ENCODE measurements around the gene SLC16A4. TPM values are rescaled to one million over a fixed set of nuclear protein-coding genes. Genes with fewer than 3 reads are reported as not detected.
A peak's percentile ranks its signal among the peaks of the same experiment; 100 is the strongest.
"Not testable (repeated sequence)": the region's sequence is repeated elsewhere in the genome, so short reads cannot be mapped to it uniquely, and the experiment has no call there.

SLC16A4 gene
- total RNA-seq, 1 donor from 2014 or later, result 1.2 TPM

DNA sequence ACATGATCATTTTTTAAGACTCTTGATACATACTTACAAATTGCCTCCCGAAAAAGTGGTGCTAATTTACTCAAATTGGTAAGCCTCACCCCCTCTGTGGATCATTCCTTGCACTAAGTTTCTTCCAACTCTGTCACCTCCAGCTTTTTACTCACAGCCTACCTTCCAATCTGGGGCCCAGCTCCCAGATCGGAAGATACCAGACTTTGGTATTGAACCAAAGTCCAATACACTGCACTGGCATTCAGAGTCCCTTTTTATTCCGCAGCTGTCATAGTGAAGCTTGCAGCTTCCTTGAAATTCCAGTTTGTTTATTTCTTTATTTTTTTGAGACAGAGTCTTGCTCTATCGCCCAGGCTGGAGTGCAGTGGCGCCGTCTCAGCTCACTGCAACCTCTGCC, 18.5 kb upstream of the SLC16A4 start:
- DNase-seq (ENCODE audit: extremely low read depth, low read depth, low spot score), result no peak

DNA sequence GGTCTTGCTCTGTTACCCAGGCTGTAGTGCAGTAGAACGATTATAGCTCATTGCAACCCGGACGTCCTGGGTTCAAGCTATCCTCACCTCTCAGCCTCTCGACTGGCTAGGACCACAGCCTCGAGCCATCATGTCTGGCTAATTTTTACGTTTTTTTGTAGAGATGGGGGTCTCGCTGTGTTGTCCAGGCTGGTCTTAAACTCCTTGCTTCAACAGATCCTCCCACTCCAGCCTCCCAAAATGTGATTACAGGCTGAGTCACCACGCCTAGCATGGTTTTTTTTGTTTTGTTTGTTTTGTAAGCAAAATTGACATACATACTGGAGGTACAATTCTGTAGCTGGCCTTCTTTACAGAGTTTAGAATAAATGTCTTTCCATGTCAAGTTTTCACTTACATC, 17.7 kb upstream of the SLC16A4 start:
- no peak for DNase-seq (ENCODE audit: extremely low read depth, low read depth, low spot score)

DNA sequence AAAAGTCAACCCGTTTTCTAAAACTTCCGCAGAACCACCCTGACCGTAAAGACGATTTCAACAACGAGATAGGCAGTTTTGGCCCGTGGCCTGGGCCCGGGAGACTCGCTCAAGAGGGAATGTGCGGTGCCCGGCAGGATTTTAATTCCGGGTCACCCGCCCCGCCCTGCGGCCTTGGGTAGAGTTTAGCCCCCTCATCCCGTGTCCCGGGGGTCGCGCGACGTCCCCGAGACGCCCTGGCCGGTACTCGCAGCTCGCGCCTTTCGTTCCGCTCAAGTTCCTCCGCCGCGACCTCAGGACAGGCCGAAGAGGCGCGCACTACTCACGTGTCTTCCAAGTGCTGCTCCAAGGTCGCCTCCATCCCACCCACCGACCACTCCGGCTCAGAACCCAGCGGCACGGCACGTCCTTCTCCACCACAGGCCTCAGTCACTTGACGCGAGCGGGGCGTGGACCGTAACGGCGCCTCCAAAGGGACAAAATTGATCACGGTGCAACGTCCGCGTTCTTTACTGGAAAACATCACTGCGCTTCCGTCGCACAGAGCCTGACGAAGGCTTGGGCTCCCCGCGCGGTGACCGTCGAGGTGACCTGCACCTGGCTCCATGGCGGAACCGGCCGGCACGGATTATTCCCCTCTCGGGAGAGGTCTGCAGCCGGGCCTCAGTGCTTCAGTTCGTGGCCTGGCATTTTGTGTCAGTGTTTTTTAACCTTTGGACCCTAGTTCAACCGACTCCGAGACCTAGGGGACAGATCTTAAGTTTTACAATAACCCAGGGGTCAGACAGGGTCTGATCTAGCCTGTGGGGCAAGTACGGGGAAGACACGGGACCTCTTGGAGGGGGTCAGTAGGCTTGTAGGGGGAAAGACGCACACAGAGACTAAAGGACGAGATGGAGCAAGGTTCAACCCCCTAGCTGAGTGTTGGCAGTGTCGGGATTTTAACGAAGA, 16.7 kb upstream of the SLC16A4 start, which contains the start of gene LAMTOR5:
Gene LAMTOR5 (minus strand): TSS at position 435 of the 951 bp plus-strand sequence. CDS start 74 bp downstream, at position 361.
- DNase-seq (ENCODE audit: extremely low read depth, low read depth, low spot score), result peak; percentile 63

DNA sequence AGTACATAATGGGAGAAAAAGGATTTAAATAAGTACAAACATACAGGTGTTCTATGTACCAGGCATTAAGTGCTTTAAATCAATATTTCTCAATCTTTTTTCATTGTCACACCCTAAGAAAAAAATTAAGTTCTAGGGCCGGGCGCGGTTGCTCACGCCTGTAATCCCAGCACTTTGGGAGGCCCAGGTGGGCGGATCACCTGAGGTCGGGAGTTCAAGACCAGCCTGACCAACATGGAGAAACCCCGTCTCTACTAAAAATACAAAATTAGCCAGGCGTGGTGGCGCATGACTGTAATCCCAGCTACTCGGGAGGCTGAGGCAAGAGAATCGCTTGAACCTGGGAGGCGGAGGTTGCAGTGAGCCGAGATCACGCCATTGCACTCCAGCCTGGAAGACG, 15.6 kb upstream of the SLC16A4 start:
- DNase-seq (ENCODE audit: extremely low read depth, low read depth, low spot score), result not testable (repeated sequence)

DNA sequence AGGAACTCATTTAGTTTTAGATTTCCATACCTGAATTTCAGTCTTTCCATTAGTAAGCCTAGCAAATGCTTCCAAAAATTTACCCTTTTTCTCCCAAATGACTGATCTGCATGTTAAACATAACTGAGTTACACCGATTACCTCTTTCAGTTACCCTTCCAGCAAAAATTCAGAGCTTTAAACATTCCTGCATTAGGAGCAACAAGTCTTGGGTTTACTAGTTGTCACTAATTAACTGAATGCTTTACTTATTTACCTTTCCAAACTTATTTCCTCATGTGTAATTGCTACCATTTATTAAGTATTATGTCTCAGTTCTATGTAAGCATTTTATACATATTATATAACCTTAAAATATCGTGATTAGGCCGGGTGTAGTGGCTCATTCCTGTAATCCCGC, 13.6 kb upstream of the SLC16A4 start:
- DNase-seq (ENCODE audit: extremely low read depth, low read depth, low spot score), result no peak

DNA sequence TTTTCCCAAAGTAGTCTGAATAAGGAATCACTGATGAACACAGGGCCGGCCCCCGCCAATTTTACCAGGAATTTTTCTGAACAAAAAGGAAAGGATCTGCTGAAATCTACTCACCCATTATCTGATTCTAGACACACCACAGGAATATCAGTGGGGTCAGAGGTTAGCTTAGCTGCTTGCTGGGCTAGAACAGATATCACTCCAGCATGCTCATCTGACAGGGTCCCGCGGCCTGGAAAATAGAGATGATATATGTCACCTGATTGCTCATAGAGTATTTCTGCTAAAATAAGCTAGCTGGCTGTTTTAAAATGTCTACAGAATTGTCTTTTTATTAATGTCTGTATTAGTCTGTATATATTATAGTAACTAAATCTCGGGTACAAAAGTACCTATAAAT, 13.0 kb upstream of the SLC16A4 start:
- DNase-seq (ENCODE audit: extremely low read depth, low read depth, low spot score), result no peak

- DNase-seq (ENCODE audit: extremely low read depth, low read depth, low spot score), result not testable (repeated sequence)
These were observed 5.6 kb upstream of the SLC16A4 start for GRCh38 chr1:110396259-110396958.

DNA sequence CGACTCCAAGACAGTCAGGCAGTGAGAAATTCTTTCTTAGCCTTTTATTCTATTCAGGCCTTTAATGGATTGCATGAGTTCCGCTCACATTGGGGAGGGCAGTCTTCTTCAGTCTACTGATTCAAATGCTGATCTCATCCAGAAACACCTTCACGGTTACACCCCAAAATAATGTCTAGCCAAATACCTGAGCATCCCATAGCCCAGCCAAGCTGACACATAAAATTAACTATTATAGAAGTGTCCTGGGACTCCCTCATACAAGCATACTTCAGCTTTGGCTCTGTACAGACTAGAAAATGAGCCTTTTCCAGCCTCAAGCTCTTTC, 3.6 kb upstream of the SLC16A4 start:
- DNase-seq (ENCODE audit: extremely low read depth, low read depth, low spot score), result no peak

DNA sequence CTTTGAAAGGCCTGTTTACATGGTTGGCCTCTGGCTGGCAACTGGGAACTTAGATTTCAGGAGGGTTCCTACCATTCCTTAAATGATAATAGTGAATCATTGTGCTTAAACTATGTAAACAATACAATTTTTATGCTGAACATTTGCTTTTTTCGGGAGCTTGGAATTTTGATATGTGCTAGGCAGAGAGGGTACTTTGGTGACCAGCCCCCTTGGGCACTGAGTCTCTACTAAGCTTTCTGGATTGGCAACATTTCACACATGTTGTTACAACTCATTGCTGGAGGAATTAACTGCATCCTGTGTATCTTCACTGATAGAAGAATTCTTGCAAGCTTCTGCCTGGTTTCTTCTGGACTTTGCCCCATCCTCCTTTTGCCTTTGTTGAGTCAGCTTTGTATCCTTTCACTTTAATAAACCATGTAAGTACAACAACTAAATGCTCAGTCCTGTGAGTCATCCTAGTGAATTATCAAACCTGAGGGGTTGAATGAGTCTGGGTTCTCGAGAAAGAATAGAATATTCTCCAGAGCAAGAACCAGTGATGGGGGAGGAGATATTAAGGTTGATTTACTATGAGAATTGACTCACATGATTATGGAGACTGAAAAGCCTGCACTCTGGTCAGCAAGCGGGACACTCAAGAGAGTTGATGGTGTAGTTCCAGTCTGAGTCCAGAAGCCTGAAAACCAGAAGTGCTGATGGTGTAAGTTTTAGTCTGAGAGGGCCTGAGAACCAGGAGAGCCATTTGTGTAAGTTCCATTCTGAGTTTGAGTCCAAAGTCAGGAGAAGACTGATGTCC, 3.1 kb upstream of the SLC16A4 start:
- no peak for DNase-seq (ENCODE audit: extremely low read depth, low read depth, low spot score)

GRCh38 chr1:110393286-110393685, 2.5 kb upstream of the SLC16A4 start:
- DNase-seq (ENCODE audit: extremely low read depth, low read depth, low spot score), result no peak

DNA sequence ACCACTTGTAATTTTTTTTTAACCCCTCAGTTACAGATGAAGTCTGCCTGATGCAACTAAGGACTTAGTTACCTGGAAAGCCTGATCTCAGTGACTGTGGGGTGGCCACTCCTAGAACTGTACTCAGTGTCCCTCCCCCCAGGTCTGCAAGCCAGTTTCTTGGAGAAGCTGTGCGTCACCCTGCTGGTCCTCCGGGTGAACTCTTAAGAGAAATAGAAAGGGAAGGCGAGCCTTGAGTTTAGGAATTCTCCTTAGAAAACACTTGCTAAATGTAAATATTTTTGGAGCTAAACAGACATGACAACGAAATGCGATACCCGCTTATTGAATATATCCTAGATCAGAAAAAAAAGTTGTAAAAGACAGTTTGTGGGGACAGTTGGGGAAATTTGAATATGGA, 730 bp downstream of the SLC16A4 start:
- no peak for DNase-seq (ENCODE audit: extremely low read depth, low read depth, low spot score)

DNA sequence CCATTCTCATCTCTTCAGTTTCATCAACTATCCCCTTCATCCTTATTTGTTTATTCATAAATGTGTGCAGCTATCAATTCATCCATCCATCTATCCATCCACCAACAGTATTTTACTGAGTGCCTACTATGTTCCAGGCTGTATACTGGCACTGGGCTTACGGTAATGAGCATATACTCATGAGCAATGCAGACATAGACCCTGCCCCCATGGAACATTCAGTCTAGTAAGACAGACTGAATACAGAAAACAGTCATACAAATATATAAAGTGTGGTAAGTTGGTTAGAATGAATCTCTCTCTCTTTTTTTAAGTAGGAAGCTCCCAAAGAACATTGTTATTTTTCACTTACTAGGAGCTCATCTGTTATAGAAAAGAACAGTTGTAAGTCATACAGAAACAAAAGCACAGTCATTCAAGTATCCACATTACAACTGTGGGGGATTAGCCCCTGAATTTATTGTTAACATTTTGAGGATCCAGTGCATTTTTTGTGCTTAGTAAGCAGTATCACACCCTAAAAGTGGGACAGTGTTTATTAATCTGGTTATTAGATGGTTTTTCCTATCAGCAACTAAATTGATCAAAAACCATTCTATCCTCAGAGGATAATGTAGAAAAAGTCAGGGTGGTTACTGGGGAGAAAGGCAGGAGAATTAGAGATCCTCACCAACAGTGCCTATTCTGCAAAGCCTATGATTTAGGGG, 3.6 kb downstream of the SLC16A4 start:
- no peak for DNase-seq (ENCODE audit: extremely low read depth, low read depth, low spot score)

DNA sequence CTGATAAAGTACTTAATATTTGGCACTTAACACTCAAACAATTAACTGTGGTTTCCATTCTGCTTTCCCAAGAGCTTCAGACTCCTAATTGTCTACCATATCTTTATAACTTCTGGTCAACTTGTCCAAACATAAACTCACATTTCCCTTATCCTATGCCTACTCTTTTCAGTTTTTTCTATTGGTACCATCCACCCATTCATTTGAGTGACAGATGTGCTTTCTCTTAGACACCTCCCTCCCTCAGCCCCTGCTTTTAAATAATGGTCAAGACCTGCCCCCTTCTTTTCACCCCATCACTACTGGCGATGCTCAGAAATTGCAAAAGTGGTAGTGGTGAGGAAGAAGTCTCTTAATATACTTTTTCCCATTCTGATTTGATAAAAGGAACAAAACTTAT, 5.5 kb downstream of the SLC16A4 start:
- DNase-seq (ENCODE audit: extremely low read depth, low read depth, low spot score), result no peak

- no peak for DNase-seq (ENCODE audit: extremely low read depth, low read depth, low spot score)
These were observed 6.1 kb downstream of the SLC16A4 start for GRCh38 chr1:110384581-110385321.

- no peak for DNase-seq (ENCODE audit: extremely low read depth, low read depth, low spot score)
These were observed 7.4 kb downstream of the SLC16A4 start for GRCh38 chr1:110383251-110383990.

DNA sequence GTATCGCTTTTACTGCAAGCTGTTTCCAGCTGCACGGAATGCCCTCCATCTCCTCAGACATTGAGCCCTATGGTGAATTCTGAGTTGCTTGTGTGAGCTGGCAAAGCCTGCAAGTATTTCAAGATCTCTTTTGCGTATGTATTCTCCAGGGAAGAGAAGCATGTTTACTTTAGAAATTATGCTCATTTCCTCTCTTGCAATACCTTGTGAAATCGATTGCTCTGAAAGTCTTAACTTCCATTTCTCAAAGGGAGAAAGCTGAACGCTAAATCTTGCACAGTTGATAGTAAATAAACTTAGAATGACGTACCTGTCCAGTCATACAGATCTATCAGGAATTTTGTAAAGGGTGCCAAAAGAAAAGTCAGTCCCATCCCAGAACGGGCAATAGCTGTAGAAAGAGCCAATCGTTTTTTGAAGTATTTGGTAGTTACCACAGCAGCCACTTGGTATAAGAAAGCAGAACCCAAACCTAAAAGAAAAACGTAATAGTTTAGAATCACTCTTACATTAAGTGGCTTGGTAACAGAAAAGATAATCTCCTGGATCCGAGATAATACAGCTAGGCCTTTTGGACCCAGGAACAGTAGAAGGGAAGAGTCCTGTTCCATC, 10.0 kb downstream of the SLC16A4 start:
- DNase-seq (ENCODE audit: extremely low read depth, low read depth, low spot score), result no peak

- no peak for DNase-seq (ENCODE audit: extremely low read depth, low read depth, low spot score)
These were observed 15.3 kb downstream of the SLC16A4 start for GRCh38 chr1:110375490-110375889.

DNA sequence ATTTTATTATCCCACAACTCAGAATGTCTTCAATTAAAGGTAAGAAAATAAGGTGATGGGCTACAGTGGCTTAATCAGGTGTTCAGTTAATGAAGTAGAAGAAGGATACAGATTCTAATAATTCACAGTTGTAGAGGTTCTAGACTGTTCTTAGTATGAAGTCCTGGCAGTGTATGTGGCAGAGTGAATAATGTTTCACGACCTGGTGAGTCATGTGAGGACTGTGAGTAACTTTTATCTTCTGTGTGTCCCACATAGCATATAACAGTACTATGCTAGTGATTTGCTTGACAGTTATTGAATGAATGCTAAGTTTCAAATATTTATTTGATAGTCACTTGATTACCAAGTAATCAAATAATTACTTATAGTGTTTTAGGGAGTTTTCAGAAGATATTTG, 20.0 kb downstream of the SLC16A4 start:
- DNase-seq (ENCODE audit: extremely low read depth, low read depth, low spot score), result no peak

DNA sequence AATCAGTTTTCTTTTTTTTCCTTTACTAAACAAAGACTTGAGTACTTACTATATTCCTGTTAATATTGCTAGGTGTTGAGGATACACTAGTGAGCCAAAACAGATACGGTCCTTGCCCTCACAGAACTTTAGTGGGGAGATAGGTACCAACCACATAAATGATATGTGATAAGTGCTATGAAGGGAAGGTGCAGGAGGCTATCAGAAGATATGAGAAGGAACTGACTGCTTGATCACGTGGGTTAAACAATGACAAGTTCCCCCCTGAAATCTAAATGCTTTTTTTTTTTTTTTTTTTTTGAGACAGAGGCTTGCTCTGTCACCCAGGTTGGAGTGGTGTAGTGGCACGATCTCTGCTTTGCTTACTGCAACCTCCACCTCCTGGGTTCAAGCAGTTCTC, 26.6 kb downstream of the SLC16A4 start:
- DNase-seq (ENCODE audit: extremely low read depth, low read depth, low spot score), result no peak
